ENCODE measurements around the gene CHD9NB.

CHD9NB gene

DNA sequence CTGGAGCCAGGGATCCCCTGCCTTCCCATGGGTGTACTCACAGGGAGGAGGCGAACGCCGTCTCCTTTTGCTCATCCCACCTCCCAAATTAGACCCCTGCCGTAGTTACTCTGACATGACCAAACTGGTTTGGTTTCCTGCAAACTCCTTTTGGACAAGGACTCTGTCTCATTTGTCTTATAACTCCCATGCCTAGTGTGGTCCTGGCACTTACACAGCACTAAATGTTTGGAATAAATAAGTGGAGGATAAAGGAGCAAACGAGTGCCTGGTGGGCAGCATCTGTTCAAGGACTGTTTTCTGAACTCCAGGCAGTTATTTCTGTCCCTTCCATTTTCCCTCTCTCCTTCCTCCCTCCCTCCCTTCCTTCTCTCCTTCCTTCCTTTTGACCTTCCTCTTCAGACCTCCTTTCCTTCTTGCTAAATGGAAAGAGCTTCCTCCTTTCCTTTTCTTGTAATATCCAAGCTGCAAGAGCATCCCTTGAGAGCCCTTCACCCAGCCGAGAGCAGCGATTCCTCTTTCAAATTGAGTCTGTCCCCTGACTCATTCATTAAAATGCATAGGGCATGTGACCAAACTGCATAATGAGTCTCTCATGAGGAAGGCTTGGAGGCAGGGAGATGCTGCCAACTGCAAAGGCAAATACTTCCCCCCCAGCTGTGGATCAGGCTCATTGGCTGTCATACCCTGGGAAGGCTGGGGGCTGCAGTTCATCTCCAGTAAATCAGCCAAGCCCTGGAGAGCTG, 38.9 kb upstream of the CHD9NB start:
- H3K9ac ChIP-seq (ENCODE audit: low read depth in 1 of 2, low read length in 2 of 2) = no peak overlapping the region
- H3K4me1 ChIP-seq (ENCODE audit: control insufficient read depth in 1 of 2, insufficient read depth in 2 of 2, low read length in 2 of 2) = peaks cover 47 to 51% of the 10 kb centered on the region in 2 donors
- peak overlapping the region; percentile 65 for H3K27ac ChIP-seq (ENCODE audit: low read depth, low read length)
- no peaks in the 10 kb centered on the region for H3K9me3 ChIP-seq (ENCODE audit: control insufficient read depth in 1 of 2, low read length in 2 of 2)
- H3K27me3 ChIP-seq (ENCODE audit: control insufficient read depth in 1 of 2, insufficient read depth in 2 of 2, low read length in 2 of 2) = no peaks in the 10 kb centered on the region
- no peaks in the 10 kb centered on the region for H3K36me3 ChIP-seq (ENCODE audit: control insufficient read depth in 1 of 2, insufficient read depth in 2 of 2, low read length in 2 of 2)
- H3K4me3 ChIP-seq (ENCODE audit: low read depth in 1 of 2, low read length in 2 of 2) = peak overlapping the region in 1 of 2 donors; percentile 41

DNA sequence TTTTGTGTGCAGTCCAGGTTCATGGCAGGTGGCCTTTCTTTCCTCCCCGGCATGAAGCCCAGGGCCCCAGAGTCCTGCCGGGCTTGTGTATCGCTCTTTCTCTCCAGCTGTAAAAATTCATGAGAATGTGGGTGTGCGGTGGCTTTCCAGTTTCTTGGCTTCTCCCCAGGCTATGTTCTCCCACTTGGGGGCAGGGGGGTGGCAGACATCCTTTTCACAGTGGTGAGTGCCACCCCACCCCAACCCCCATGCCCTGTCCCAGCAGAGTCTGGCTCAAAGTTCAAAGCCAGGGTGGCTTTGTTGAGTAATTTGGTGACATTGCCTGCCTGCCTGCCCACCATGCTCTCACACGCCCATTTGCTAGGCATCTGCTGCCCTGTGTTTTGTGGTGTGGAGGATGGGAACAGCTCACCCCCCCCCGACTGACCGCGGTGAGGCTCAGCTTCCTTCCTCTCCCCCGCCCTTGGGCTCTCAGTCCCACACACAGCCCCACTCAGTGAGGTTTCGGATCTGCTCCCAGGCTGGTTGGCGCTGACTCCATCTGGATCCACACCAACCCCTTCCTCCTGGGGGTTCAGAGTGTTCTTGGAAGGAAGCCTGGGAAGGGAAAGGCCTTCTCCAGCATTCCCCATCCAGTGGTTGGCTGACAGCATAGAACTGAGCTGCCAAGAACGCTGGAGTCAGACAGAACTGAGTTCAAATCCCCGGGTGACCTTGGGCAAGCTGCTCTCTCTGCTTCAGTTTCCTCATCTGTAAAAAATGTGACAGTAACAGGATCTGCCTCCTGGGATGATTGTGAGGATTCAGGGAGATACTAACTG, 38.1 kb upstream of the CHD9NB start:
- Histone ChIP-seq H3K4me1 (ENCODE audit: control insufficient read depth in 1 of 2, insufficient read depth in 2 of 2, low read length in 2 of 2) (peaks cover 51 to 53% of the 10 kb centered on the region in 2 donors), H3K9ac (ENCODE audit: low read depth in 1 of 2, low read length in 2 of 2) (no peak overlapping the region), H3K36me3 (ENCODE audit: control insufficient read depth in 1 of 2, insufficient read depth in 2 of 2, low read length in 2 of 2) (no peaks in the 10 kb centered on the region), H3K4me3 (ENCODE audit: low read depth in 1 of 2, low read length in 2 of 2) (peak overlapping the region in 1 of 2 donors; percentile 41), H3K9me3 (ENCODE audit: control insufficient read depth in 1 of 2, low read length in 2 of 2) (no peaks in the 10 kb centered on the region), H3K27me3 (ENCODE audit: control insufficient read depth in 1 of 2, insufficient read depth in 2 of 2, low read length in 2 of 2) (no peaks in the 10 kb centered on the region), H3K27ac (ENCODE audit: low read depth, low read length) (peak overlapping the region; percentile 65)

DNA sequence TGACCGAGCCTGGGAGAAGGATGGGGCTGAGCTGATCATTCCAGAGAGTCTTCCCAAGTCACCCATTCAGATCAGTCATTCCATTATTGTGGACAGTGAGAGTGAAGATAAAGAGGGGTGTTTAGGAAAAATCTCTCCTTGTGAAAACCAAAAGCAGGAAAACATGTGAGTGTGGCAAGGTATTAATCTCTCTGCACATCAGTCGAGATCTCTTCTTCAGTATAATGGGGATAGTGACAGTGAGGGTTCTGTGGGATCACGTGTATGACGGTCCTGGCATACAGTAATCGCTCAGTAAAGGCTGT, 37.5 kb upstream of the CHD9NB start:
- Histone ChIP-seq H3K27ac (ENCODE audit: low read depth, low read length) (peak overlapping the region; percentile 47), H3K36me3 (ENCODE audit: control insufficient read depth in 1 of 2, insufficient read depth in 2 of 2, low read length in 2 of 2) (no peaks in the 10 kb centered on the region), H3K4me1 (ENCODE audit: control insufficient read depth in 1 of 2, insufficient read depth in 2 of 2, low read length in 2 of 2) (peaks cover 57 to 58% of the 10 kb centered on the region in 2 donors), H3K9me3 (ENCODE audit: control insufficient read depth in 1 of 2, low read length in 2 of 2) (no peaks in the 10 kb centered on the region), H3K4me3 (ENCODE audit: low read depth in 1 of 2, low read length in 2 of 2) (no peak overlapping the region), H3K27me3 (ENCODE audit: control insufficient read depth in 1 of 2, insufficient read depth in 2 of 2, low read length in 2 of 2) (no peaks in the 10 kb centered on the region), H3K9ac (ENCODE audit: low read depth in 1 of 2, low read length in 2 of 2) (no peak overlapping the region)

DNA sequence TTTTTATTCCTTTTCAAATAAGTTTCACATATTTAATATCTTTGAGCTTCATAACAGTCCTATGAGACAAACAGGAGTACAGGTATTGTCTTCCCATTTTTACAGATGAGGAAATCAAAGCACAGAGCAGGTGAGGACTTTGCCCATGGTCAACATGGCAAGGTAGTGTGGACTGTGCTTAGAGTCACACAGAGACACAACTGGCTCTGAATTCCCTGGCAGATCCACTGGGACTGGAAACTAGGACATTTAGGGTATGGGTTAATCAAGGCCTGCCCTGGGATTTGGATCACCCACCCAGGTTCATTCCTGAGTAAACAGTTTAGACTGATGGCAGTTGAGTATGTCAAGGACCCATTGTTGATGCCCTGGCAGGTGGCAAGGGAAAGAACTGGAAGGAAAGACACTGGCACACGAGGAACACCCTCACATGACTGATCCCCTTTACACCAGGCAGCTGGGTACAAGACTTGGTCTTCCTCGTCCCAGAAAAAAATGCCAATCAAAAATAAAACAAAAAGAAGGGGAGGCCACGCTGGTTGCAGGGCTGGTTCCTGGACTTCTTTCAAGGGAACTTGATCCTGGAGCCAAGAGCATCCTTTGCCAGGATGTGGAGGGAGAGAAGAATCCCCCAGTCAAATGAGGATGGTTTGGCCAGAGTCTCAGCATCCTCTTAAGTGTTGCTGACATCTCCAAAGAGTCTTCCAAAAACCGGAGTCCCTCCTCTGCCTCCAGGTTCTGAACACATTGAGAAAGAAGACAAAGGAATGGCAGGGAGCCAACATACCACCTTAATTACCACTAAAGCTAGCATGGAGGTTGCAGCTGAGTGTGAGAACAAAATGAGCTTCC, 37.0 kb upstream of the CHD9NB start:
- H3K27me3 ChIP-seq (ENCODE audit: control insufficient read depth in 1 of 2, insufficient read depth in 2 of 2, low read length in 2 of 2) = no peaks in the 10 kb centered on the region
- H3K4me1 ChIP-seq (ENCODE audit: control insufficient read depth in 1 of 2, insufficient read depth in 2 of 2, low read length in 2 of 2) = peaks cover 57 to 64% of the 10 kb centered on the region in 2 donors
- no peak overlapping the region for H3K4me3 ChIP-seq (ENCODE audit: low read depth in 1 of 2, low read length in 2 of 2)
- H3K9ac ChIP-seq (ENCODE audit: low read depth in 1 of 2, low read length in 2 of 2) = no peak overlapping the region
- no peaks in the 10 kb centered on the region for H3K36me3 ChIP-seq (ENCODE audit: control insufficient read depth in 1 of 2, insufficient read depth in 2 of 2, low read length in 2 of 2)
- H3K9me3 ChIP-seq (ENCODE audit: control insufficient read depth in 1 of 2, low read length in 2 of 2) = no peaks in the 10 kb centered on the region
- H3K27ac ChIP-seq (ENCODE audit: low read depth, low read length) = no peak overlapping the region

DNA sequence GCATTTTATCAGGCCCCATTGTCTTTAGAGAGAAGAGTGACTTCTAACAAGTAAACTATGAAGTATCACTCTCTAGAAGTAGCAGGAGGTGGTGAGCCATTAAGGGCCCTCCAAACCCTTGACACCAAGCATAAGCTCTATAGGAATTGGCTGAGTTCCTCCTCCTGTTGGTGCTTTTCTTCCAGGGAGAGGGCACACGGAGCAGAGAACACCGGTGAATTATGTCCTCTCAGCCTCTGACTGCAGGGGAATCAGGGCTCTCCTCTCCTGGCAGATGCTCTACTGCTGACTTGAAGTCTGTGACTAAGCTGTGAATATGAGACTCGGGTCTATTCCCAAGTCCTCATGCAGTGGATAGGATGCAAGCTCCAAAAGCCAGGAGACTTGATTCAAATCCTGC, 34.4 kb upstream of the CHD9NB start:
- Histone ChIP-seq H3K9me3 (ENCODE audit: control insufficient read depth in 1 of 2, low read length in 2 of 2) (no peaks in the 10 kb centered on the region), H3K4me3 (ENCODE audit: low read depth in 1 of 2, low read length in 2 of 2) (no peak overlapping the region), H3K27me3 (ENCODE audit: control insufficient read depth in 1 of 2, insufficient read depth in 2 of 2, low read length in 2 of 2) (no peaks in the 10 kb centered on the region), H3K27ac (ENCODE audit: low read depth, low read length) (no peak overlapping the region), H3K9ac (ENCODE audit: low read depth in 1 of 2, low read length in 2 of 2) (no peak overlapping the region), H3K4me1 (ENCODE audit: control insufficient read depth in 1 of 2, insufficient read depth in 2 of 2, low read length in 2 of 2) (peaks cover 41 to 56% of the 10 kb centered on the region in 2 donors), H3K36me3 (ENCODE audit: control insufficient read depth in 1 of 2, insufficient read depth in 2 of 2, low read length in 2 of 2) (no peaks in the 10 kb centered on the region)

DNA sequence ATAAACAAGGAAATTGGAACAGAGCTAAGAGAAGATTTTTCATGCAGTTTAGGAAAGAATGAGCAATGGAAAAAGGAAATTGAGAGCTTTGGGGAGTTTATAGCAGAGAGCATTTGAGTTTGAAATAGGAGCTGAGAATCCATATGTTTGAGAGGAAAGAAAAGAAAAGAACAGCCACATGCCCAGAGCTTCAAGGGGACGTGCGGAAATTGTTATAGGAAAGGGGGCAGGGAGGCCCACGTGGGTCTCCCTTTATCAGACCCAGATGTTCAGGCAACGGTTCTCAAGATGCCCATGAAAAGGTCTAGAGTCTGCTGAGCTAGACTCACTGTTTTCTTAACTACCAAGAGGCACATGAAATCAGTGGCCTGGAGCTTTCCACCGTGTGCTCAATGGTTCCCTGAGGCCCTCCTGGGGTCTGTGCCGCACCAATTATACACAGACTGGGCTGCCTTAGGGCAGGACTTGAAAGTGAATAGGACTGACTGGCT, 33.3 kb upstream of the CHD9NB start:
- Histone ChIP-seq H3K36me3 (ENCODE audit: control insufficient read depth in 1 of 2, insufficient read depth in 2 of 2, low read length in 2 of 2) (no peaks in the 10 kb centered on the region), H3K27me3 (ENCODE audit: control insufficient read depth in 1 of 2, insufficient read depth in 2 of 2, low read length in 2 of 2) (no peaks in the 10 kb centered on the region), H3K27ac (ENCODE audit: low read depth, low read length) (no peak overlapping the region), H3K4me1 (ENCODE audit: control insufficient read depth in 1 of 2, insufficient read depth in 2 of 2, low read length in 2 of 2) (peaks cover 30 to 51% of the 10 kb centered on the region in 2 donors), H3K4me3 (ENCODE audit: low read depth in 1 of 2, low read length in 2 of 2) (no peak overlapping the region), H3K9me3 (ENCODE audit: control insufficient read depth in 1 of 2, low read length in 2 of 2) (no peaks in the 10 kb centered on the region), H3K9ac (ENCODE audit: low read depth in 1 of 2, low read length in 2 of 2) (no peak overlapping the region)

DNA sequence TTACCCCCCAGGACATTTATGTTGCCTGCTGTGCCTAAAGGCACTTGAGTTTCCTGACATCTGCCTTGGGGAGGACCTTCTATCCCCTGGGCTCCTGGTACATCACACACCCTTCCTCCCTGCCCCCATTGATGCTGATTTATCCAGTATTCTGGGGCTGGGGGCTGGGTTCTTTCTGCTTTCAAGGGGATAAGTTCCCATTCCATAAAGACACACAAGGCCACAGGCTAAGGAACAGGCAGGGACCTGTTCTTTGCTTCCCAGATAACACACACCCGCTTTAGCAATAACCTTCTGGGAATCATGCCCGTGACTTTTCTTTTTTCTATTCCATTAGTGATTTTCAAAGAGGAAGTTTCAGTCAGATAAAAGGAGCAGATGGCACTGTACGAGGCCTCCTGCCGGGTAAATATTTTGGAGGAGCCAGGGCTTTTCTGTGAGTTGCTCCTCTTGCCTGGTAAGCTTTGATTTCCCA, 32.7 kb upstream of the CHD9NB start:
- H3K9ac ChIP-seq (ENCODE audit: low read depth in 1 of 2, low read length in 2 of 2) = peak overlapping the region in 1 of 2 donors; percentile 10
- H3K36me3 ChIP-seq (ENCODE audit: control insufficient read depth in 1 of 2, insufficient read depth in 2 of 2, low read length in 2 of 2) = no peaks in the 10 kb centered on the region
- H3K4me3 ChIP-seq (ENCODE audit: low read depth in 1 of 2, low read length in 2 of 2) = no peak overlapping the region
- H3K27ac ChIP-seq (ENCODE audit: low read depth, low read length) = no peak overlapping the region
- H3K4me1 ChIP-seq (ENCODE audit: control insufficient read depth in 1 of 2, insufficient read depth in 2 of 2, low read length in 2 of 2) = peaks cover 24 to 46% of the 10 kb centered on the region in 2 donors
- no peaks in the 10 kb centered on the region for H3K9me3 ChIP-seq (ENCODE audit: control insufficient read depth in 1 of 2, low read length in 2 of 2)
- no peaks in the 10 kb centered on the region for H3K27me3 ChIP-seq (ENCODE audit: control insufficient read depth in 1 of 2, insufficient read depth in 2 of 2, low read length in 2 of 2)

DNA sequence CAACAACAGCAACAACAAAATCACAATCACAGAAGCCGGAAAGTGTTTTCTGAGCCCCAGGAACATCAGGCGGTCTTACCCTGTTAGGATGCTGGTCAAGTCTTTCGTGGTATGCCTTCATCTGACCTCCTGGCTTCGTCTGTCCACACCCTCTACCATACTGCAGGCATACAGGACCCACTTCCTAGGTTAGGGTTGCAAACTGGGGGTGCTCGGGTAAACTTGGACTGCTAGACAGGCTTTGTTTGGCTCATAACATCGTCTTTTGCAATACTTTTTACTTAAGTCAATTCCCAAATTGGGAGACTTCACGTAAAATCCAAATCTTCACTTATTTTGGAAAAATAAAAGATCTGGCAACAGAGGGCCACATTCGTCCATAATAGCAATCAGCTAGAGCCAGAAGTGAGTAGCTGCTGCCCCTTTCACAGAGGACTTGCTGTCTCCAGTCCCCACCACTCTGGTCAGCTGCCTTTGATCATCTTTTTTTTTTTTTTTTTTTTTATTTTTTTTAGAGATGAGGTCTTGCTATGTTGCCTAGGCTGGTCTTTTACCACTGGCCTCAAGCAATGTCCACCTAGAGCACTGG, 32.1 kb upstream of the CHD9NB start:
- Histone ChIP-seq H3K27ac (ENCODE audit: low read depth, low read length) (no peak overlapping the region), H3K4me3 (ENCODE audit: low read depth in 1 of 2, low read length in 2 of 2) (no peak overlapping the region), H3K27me3 (ENCODE audit: control insufficient read depth in 1 of 2, insufficient read depth in 2 of 2, low read length in 2 of 2) (no peaks in the 10 kb centered on the region), H3K9ac (ENCODE audit: low read depth in 1 of 2, low read length in 2 of 2) (peak overlapping the region in 1 of 2 donors; percentile 10), H3K9me3 (ENCODE audit: control insufficient read depth in 1 of 2, low read length in 2 of 2) (no peaks in the 10 kb centered on the region), H3K4me1 (ENCODE audit: control insufficient read depth in 1 of 2, insufficient read depth in 2 of 2, low read length in 2 of 2) (peaks cover 18 to 40% of the 10 kb centered on the region in 2 donors), H3K36me3 (ENCODE audit: control insufficient read depth in 1 of 2, insufficient read depth in 2 of 2, low read length in 2 of 2) (no peaks in the 10 kb centered on the region)

DNA sequence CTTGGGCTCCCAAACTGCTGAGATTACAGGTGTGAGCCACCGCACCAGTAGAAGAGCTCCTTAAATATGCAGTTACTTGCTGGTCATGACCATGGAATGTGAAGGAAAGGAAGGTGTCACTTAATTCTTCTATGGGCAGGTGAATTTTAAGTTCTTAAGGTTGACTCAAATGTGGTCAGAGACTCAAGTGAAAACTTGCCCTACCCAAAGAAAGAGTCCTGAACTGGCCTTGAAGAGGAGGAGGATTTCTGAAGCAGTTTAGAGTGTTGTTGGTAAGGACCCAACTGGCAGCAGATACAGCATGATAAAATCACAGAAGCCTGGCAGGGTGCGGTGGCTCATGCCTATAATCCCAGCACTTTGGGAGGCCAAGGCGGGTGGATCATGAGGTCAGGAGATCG, 31.4 kb upstream of the CHD9NB start:
- Histone ChIP-seq H3K4me1 (ENCODE audit: control insufficient read depth in 1 of 2, insufficient read depth in 2 of 2, low read length in 2 of 2) (peaks cover 11 to 33% of the 10 kb centered on the region in 2 donors), H3K36me3 (ENCODE audit: control insufficient read depth in 1 of 2, insufficient read depth in 2 of 2, low read length in 2 of 2) (no peaks in the 10 kb centered on the region), H3K9me3 (ENCODE audit: control insufficient read depth in 1 of 2, low read length in 2 of 2) (no peaks in the 10 kb centered on the region), H3K4me3 (ENCODE audit: low read depth in 1 of 2, low read length in 2 of 2) (no peak overlapping the region), H3K27ac (ENCODE audit: low read depth, low read length) (no peak overlapping the region), H3K9ac (ENCODE audit: low read depth in 1 of 2, low read length in 2 of 2) (no peak overlapping the region), H3K27me3 (ENCODE audit: control insufficient read depth in 1 of 2, insufficient read depth in 2 of 2, low read length in 2 of 2) (no peaks in the 10 kb centered on the region)
